ENCODE data around the gene DAO. TPM values are rescaled to one million over a fixed set of nuclear protein-coding genes. Genes with fewer than 3 reads are reported as not detected.

Gene DAO
- total RNA-seq, 2 experiments from 2014 or later, result not detected

DNA sequence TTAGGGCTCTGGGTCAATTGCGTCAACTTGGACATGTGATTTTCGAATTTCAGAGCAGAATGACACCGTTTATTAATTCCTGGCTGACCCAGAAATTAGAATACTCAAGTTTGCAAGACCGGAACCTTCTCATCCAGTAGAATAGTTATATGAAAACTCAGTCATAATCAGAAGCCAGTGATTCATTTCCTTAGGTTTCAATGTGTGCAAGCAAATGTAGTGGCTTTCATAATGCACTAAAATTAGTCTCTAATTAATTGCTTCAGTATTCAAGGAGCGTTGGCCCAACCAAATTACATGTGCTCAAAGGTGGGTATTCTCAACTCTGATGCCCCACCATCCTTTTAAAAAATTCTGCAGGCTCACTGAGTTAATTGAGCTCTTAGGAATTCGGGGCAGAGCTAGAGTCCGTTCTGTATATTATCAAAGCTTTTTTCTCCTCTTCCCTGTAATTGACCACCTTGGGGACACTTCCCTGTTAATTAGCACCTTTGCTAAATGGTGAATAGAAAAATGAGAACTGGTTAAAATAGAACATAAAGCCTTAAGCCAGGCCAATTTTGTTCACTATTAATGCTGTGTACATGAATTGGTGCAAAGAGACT, 55.4 kb downstream of the DAO start:
- CTCF ChIA-PET, result no interaction called here
- TF ChIP-seq, protein P1, sequence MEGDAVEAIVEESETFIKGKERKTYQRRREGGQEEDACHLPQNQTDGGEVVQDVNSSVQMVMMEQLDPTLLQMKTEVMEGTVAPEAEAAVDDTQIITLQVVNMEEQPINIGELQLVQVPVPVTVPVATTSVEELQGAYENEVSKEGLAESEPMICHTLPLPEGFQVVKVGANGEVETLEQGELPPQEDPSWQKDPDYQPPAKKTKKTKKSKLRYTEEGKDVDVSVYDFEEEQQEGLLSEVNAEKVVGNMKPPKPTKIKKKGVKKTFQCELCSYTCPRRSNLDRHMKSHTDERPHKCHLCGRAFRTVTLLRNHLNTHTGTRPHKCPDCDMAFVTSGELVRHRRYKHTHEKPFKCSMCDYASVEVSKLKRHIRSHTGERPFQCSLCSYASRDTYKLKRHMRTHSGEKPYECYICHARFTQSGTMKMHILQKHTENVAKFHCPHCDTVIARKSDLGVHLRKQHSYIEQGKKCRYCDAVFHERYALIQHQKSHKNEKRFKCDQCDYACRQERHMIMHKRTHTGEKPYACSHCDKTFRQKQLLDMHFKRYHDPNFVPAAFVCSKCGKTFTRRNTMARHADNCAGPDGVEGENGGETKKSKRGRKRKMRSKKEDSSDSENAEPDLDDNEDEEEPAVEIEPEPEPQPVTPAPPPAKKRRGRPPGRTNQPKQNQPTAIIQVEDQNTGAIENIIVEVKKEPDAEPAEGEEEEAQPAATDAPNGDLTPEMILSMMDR (IDR thresholded peaks at IDR 0.05), result no peak

DNA sequence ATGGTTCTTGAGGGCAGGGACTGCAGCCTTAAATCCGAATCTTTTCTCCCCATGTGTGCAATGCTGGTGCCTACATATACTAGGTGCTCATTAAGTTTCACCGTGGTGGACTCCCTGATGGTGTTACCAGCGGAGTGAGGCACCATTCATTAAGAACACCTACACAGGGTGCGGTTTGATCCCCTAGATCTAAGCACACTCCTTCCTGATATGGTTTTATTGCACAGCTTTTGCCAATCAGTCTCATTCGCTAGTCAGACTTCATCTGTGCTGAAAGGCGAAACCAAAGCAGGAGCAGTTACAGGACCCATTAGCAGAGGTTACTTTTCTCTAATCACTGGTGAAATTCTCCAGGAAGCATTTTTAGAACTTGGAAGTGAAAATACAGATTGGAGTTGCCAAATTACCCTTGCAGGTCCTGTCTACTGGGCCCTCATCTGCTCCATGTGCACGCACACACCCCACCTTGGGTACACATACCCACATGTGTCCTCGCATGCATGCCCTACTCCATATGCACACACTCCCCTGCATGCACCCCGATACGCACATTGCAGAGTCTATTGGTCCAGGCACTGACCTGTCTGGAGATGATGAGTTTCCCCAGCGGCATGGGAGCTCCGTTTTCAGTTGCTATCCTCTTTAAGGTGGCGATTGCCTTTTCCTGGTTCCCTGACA, 58.5 kb downstream of the DAO start:
- H3K4me1 Mint-ChIP-seq (ENCODE audit: low read depth), result peaks cover 6% of the 10 kb centered on the region
- no peak for ATAC-seq
- H3K4me3 Mint-ChIP-seq, result no peak overlapping the region
- DNase-seq, result no peak
- H3K36me3 Mint-ChIP-seq (ENCODE audit: low read depth), result no peaks in the 10 kb centered on the region
- TF ChIP-seq, protein P1 (IDR thresholded peaks at IDR 0.05), result no peak
- CTCF ChIA-PET, result interaction anchor here (3.3 kb wide), 1 partner anchor 12 kb away, joined by 14 read pairs; no protein-coding TSS in a partner anchor
- peaks cover 4% of the 10 kb centered on the region for H3K27me3 Mint-ChIP-seq
- no peak overlapping the region for H3K27ac Mint-ChIP-seq
- POLR2A ChIA-PET, result no interaction called here
- intact Hi-C loops (cut with micrococcal nuclease), result no loop called here
- no peaks in the 10 kb centered on the region for H3K9me3 Mint-ChIP-seq

More for the DNA sequence above, 55.4 kb downstream of the DAO start:
- Mint-ChIP-seq H3K27ac (no peak overlapping the region), H3K27me3 (peaks cover 4% of the 10 kb centered on the region), H3K4me1 (ENCODE audit: low read depth) (peaks cover 6% of the 10 kb centered on the region), H3K4me3 (no peak overlapping the region), H3K9me3 (no peaks in the 10 kb centered on the region), H3K36me3 (ENCODE audit: low read depth) (no peaks in the 10 kb centered on the region)
- intact Hi-C loops (cut with micrococcal nuclease), result no loop called here
- POLR2A ChIA-PET, result interaction anchor here (0.6 kb wide), 1 partner anchor 110 kb away, joined by 3 read pairs; no protein-coding TSS in a partner anchor
- ATAC-seq (no peak), DNase-seq (no peak)

DNA sequence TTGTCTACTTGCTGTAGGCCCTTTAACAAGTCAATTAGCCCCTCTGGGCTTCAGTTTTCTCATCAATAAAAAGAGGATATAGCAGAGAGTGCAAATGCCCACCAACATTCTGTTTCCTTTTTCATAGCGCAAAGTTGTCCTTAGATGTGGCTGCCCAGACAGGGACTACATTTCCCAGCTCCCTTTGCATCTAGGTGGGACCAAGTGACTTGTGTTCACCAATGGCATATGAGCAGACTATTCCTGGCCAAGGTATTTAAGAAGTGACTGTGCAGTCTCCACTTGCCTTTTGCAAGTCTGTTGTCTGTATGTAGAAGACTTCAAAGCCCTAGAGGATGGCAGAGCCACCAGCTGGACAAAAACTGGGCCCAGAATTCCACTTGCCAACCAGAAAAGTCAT, 59.7 kb downstream of the DAO start:
- TF ChIP-seq, protein P1 (IDR thresholded peaks at IDR 0.05), result no peak
- peak; percentile 38 for DNase-seq
- intact Hi-C loops (cut with micrococcal nuclease), result no loop called here
- peak; percentile 95 for ATAC-seq
- POLR2A ChIA-PET, result no interaction called here
- Mint-ChIP-seq H3K27me3 (peaks cover 4% of the 10 kb centered on the region), H3K4me3 (no peak overlapping the region), H3K4me1 (ENCODE audit: low read depth) (peaks cover 6% of the 10 kb centered on the region), H3K36me3 (ENCODE audit: low read depth) (no peaks in the 10 kb centered on the region), H3K27ac (no peak overlapping the region), H3K9me3 (no peaks in the 10 kb centered on the region)
- CTCF ChIA-PET, result interaction anchor here (0.8 to 3.3 kb wide), 2 partner anchors 11 to 580 kb away, joined by 3 to 14 read pairs; no protein-coding TSS in a partner anchor

DNA sequence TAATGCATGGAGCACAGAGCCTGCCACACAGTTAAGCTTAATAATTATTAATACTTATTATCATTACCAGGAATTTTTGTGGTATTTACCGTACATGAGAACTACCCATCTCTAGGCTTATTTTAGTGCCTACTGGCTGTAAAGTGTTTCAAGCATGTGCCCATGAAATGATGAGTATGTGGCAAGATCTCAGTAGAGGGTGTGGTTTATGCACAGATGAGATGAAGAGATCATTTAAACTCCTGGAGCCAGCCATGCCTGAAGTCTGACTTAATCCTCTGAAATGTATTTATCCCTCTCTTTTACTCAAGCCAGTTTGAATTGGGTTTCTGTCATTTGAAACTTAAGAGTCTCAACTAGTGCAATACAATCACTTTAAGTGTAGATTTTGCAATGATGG, 60.2 kb downstream of the DAO start:
- TF ChIP-seq, protein P1 (IDR thresholded peaks at IDR 0.05), result no peak
- Mint-ChIP-seq H3K9me3 (no peaks in the 10 kb centered on the region), H3K4me1 (ENCODE audit: low read depth) (peaks cover 3% of the 10 kb centered on the region), H3K4me3 (no peak overlapping the region), H3K27me3 (peaks cover 4% of the 10 kb centered on the region), H3K36me3 (ENCODE audit: low read depth) (no peaks in the 10 kb centered on the region), H3K27ac (no peak overlapping the region)
- intact Hi-C loops (cut with micrococcal nuclease), result no loop called here
- POLR2A ChIA-PET, result no interaction called here
- DNase-seq (no peak), ATAC-seq (no peak)
- CTCF ChIA-PET, result interaction anchor here (0.8 to 3.3 kb wide), 2 partner anchors 11 to 579 kb away, joined by 3 to 14 read pairs; no protein-coding TSS in a partner anchor

- no peak overlapping the region for H3K4me3 Mint-ChIP-seq
- DNase-seq (no peak), ATAC-seq (no peak)
- POLR2A ChIA-PET, result no interaction called here
- intact Hi-C loops (cut with micrococcal nuclease), result no loop called here
- no peak overlapping the region for H3K27ac Mint-ChIP-seq
- peaks cover 9% of the 10 kb centered on the region for H3K9me3 Mint-ChIP-seq
- peaks cover 4% of the 10 kb centered on the region for H3K27me3 Mint-ChIP-seq
- TF ChIP-seq, protein P1 (IDR thresholded peaks at IDR 0.05), result no peak
- no peaks in the 10 kb centered on the region for H3K36me3 Mint-ChIP-seq (ENCODE audit: low read depth)
- H3K4me1 Mint-ChIP-seq (ENCODE audit: low read depth), result peaks cover 3% of the 10 kb centered on the region
- CTCF ChIA-PET, result interaction anchor here (0.8 to 1.2 kb wide), 2 partner anchors 24 to 63 kb away, joined by 3 to 4 read pairs; no protein-coding TSS in a partner anchor
Observed at GRCh38 chr12:108947097-108947496, 67.2 kb downstream of the DAO start.

Data from activated CD8-positive, alpha-beta T cell treated with anti-CD3 and anti-CD28 coated beads for 36 hours (primary cell).